HG03280 (cell line): ENCODE data around the gene FARP1.
"Not testable (repeated sequence)": the region's sequence is repeated elsewhere in the genome, so short reads cannot be mapped to it uniquely, and the experiment has no call there.

Experiments used
- ATAC-seq: cut with Tn5 transposase; IDR thresholded peaks from one replicate; pipeline ENCODE4 v1.9.1; 2021; ENCODE audit warnings: mild to moderate bottlenecking, moderate library complexity; ENCODE audit not compliant: unreplicated experiment

FARP1 gene

GRCh38 chr13:98409281-98409680 is 266.4 kb downstream of the FARP1 start:
- ATAC-seq: no peak

GRCh38 chr13:98410612-98411011 is 267.7 kb downstream of the FARP1 start:
- no peak for ATAC-seq

GRCh38 chr13:98411013-98411412 is 268.1 kb downstream of the FARP1 start:
- no peak for ATAC-seq

- no peak for ATAC-seq
Observed at GRCh38 chr13:98411617-98412265, 268.8 kb downstream of the FARP1 start.

- not testable (repeated sequence) for ATAC-seq
Observed at GRCh38 chr13:98413278-98413677, 270.4 kb downstream of the FARP1 start.

GRCh38 chr13:98413796-98414195 is 270.9 kb downstream of the FARP1 start:
- no peak for ATAC-seq

GRCh38 chr13:98415326-98416070 is 272.6 kb downstream of the FARP1 start:
- ATAC-seq: no peak

- ATAC-seq: no peak
Observed at GRCh38 chr13:98416408-98416807, 273.5 kb downstream of the FARP1 start.

- ATAC-seq: no peak
Observed at GRCh38 chr13:98419786-98420553, 277.1 kb downstream of the FARP1 start.

GRCh38 chr13:98420554-98421175 is 277.8 kb downstream of the FARP1 start:
- ATAC-seq: no peak

GRCh38 chr13:98422046-98422445 is 279.2 kb downstream of the FARP1 start:
- ATAC-seq: no peak

GRCh38 chr13:98423417-98423816 is 280.5 kb downstream of the FARP1 start:
- ATAC-seq: no peak

- no peak for ATAC-seq
Observed at GRCh38 chr13:98427331-98427995, 284.6 kb downstream of the FARP1 start.

- ATAC-seq: no peak
Observed at GRCh38 chr13:98428256-98428966, 285.5 kb downstream of the FARP1 start.

- no peak for ATAC-seq
Observed at GRCh38 chr13:98429081-98429480, 286.2 kb downstream of the FARP1 start.

- no peak for ATAC-seq
Observed at GRCh38 chr13:98429531-98429930, 286.6 kb downstream of the FARP1 start.

GRCh38 chr13:98429977-98430736 is 287.3 kb downstream of the FARP1 start:
- no peak for ATAC-seq

GRCh38 chr13:98432638-98433037 is 289.7 kb downstream of the FARP1 start:
- no peak for ATAC-seq

- no peak for ATAC-seq
Observed at GRCh38 chr13:98433654-98434053, 290.8 kb downstream of the FARP1 start.
